HG03060 (cell line): ENCODE results near the gene TMA7B.
"Not testable (repeated sequence)": the region's sequence is repeated elsewhere in the genome, so short reads cannot be mapped to it uniquely, and the experiment has no call there.

Experiments used
- ATAC-seq: cut with Tn5 transposase; IDR thresholded peaks from one replicate; pipeline ENCODE4 v1.9.1; 2021; ENCODE audit warnings: low read depth, moderate number of reproducible peaks; ENCODE audit not compliant: unreplicated experiment

TMA7B gene

DNA sequence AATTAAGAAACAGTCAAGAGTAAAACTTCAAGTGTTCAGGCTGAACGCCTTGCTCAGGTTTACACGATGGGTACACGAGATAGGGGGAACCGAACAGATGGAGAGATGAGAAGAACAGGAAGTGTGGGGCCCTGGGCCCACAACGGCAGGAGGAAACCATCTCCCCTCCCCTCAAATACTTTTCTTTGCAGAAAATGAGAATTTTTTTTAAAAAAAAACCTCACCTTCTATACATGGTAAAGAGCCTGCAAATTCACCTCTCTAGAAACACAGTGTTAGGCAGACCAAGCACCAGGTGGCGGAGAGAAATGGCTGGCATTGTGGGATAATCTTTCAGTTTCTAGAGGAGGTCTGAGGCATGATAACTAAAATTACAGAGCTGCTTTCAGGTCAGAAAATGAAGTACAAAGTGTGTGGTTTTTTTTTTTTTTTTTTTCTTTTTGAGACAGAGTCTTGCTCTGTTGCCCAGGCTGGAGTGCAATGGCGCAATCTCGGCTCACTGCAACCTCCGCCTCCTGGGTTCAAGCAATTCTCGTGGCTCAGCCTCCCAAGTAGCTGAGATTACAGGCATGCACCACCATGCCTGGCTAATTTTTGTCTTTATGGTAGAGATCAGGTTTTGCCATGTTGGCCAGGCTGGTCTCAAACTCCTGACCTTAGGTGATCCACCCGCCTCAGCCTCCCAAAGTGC is 8.4 kb upstream of the TMA7B start:
- ATAC-seq, result not testable (repeated sequence)

DNA sequence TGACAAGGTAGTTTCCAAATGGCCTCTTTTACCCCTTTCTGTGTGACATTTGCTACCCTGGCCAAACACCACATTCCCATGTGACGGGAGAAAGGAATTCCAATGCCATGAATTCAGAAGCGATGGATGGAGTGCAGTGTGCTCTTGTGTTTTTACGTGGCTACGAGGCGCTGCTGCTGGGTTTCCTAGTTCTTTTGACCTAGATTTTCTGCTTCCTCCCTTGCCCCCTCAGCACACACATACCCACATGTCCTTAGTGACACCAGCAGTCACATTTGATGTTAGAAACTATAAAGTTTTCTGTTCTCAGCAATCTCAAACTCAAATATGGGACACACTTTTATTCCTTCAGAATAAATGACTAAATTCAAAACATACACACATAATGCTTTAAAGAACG is 7.8 kb upstream of the TMA7B start:
- ATAC-seq, result no peak

DNA sequence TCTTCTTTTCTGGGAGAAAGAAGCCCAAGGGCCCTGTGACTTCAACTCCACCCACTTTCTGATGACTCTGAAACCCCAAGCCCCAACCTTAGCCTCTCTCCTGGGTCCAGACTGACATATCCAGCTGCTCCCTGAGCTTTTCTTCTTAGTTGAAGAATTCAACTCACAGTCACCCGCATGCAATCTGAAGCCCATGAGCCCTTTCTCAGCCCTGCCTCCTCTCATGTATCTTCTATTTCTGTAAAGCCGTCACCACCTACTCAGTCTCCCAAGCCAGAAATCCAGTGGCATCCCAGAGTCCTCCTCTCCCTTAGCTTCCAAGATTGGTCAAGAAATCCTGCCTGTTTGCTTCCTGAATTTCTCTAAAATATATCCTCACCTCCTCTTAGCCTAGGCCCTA is 7.1 kb upstream of the TMA7B start:
- ATAC-seq, result no peak

DNA sequence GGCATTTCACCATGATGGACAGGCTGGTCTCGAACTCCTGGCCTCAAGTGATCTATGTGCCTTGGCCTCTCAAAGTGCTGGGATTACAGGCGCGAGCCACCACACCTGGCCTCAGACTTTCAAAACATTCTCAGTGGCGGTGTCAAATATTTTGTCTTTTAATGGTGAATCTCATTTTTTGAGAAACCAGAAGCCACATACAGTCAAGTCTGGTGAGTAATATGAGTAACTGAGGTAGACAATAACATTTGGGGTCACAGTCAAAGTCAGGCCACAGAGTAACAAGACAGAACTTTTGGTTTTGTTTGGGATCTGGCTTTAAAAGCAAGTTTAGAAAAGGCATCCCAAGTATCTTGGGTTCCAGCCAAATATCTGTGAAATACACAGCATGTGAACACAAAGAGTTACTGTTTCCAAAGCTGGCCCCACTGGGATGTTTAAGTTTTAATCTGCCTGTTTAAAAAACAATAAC is 5.6 kb upstream of the TMA7B start:
- ATAC-seq, result no peak

- no peak for ATAC-seq
Measured at GRCh38 chr22:39955675-39956074, 4.5 kb upstream of the TMA7B start.

- no peak for ATAC-seq
Measured at GRCh38 chr22:39956932-39957664, 3.1 kb upstream of the TMA7B start.

DNA sequence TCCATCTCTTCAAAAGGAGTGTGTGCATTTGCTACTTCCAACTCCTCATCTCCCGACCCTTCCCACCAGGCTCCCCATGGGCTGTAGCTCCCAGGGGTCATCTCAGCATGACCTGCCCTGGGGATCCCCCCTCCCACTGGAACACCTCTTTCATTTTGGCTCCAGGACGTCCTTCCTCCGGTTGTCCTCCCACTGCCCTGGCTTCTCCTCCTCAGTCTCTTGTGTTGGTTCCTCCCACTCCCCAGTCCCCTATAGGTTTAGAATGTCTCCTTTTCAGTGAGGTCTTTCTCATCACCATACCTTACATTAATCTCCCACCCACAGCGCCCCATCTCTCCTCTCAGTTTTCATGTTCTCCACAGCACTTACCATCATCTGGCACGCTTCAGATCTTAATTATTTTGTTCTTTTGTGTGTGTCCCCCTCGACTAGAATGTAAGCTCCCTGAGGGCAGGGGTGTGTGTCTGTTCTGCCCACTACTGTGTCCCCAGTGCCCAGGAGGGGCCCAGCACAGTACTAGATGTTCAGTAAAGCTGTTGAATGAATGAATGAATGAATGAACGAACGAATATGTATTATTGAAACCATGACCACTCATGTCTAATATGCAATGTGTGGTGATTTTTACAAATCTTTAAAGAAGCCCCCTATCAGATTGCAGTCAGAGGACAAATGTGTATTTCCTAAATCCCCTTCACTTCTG is 2.0 kb upstream of the TMA7B start:
- no peak for ATAC-seq

- no peak for ATAC-seq
Measured at GRCh38 chr22:39958949-39959639, 1.1 kb upstream of the TMA7B start.

- ATAC-seq, result peak; percentile 66
Measured at GRCh38 chr22:39960791-39961746, 872 bp downstream of the TMA7B start.

DNA sequence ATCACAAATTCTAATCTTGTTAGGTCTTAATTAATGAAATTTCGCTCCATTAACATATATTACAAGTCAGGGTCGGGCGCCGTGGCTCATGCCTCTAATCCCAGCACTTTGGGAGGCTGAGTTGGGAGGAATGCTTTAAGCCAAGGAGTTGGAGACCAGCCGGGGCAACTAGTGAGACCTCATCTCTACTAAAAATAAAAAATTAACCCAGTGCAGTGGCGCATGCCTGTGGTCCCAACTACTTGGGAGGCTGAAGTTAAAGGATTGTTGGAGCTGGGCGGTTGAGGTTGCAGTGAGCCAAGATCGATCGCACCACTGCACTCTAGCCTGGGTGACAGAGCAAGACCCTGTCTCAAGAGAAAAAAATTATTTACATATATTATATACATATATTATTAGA is 1.9 kb downstream of the TMA7B start:
- ATAC-seq, result no peak

- no peak for ATAC-seq
Measured at GRCh38 chr22:39965748-39966147, 5.6 kb downstream of the TMA7B start.

GRCh38 chr22:39966470-39966869 is 6.3 kb downstream of the TMA7B start:
- ATAC-seq, result no peak

DNA sequence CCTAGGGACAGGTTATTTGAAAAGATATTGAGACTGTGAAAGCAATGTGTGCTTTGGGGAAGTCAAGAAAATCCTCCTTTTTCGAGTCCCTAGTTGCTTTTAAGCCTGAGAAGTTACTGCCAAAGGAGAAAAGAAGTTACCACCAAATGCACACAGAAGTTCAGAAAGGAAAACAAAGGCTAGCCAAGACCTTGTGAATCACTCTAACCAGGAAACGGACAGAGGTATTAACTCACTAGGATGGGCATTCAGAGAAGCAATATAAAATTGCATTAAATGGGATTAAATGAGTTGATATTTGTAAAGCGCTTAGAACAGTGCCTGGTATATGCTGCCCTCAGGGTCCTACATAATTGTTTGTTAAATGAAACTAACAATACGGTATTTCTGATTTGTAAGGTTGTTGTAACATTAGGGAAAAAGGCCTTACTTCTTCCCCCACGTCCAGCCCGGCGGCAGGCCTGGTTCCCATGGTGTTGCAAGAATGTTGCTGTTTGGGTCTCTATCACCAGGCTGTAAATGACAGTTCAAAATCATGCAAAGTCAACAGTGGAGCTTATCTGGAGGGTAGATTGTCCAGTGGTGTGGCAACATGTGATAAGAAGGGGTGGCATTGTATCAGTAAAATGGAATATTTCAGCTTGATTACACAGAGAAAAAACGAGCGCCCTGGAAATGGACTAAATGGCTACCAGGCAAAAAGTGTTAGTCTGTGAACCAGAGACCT is 7.1 kb downstream of the TMA7B start:
- no peak for ATAC-seq

DNA sequence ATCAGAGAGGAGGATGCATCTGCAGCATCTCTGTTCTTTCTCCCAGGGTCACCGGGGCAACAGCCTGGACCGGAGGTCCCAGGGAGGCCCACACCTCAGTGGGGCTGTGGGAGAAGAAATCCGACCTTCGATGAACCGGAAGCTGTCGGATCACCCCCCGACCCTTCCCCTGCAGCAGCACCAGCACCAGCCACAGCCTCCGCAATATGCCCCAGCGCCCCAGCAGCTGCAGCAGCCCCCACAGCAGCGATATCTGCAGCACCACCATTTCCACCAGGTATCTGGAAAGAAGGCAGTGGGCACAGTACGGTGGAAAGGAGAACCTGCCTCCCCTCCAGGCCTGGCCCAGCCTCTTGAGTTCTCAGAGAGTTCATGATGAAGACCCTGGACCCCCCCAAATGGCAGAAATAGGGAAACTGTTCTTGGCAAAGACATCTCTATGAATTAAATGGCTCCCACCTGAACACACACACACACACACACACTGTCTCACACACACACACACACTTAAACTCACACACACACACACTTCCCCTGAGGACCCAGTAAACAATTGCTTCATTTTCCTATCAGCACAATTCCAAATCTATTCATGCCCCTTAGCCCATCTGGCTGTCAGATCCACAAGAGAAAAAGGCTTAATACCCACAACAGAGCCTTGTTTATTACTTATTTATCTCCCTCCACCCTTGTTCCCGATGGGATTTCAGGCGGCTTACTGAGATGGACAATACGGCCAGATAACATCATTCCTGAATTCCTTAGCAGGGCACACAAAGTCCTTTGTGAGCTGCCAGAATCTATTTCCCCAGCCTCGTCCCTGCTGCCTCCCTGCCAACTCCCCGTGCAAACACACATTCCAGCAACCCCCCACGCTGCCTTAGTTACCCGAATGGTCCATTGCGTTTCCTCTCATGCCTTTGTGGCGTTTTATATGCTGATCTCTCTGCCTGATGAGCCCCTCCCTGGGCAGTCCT is 8.1 kb downstream of the TMA7B start:
- no peak for ATAC-seq

DNA sequence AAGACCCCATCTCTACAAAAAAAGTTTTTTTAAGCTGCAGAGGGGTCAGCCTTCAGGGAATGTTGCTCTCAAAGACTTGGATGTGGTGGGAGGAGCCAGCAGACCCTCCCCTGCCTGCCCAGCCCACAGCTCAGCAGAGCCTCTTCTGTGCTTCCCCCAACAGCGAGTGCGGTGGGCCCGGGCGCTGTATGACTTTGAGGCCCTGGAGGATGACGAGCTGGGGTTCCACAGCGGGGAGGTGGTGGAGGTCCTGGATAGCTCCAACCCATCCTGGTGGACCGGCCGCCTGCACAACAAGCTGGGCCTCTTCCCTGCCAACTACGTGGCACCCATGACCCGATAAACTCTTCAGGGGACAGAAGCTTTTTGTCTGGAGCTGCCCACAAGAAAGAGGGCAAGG is 10.5 kb downstream of the TMA7B start:
- ATAC-seq, result no peak

GRCh38 chr22:39972641-39973040 is 12.4 kb downstream of the TMA7B start:
- no peak for ATAC-seq

DNA sequence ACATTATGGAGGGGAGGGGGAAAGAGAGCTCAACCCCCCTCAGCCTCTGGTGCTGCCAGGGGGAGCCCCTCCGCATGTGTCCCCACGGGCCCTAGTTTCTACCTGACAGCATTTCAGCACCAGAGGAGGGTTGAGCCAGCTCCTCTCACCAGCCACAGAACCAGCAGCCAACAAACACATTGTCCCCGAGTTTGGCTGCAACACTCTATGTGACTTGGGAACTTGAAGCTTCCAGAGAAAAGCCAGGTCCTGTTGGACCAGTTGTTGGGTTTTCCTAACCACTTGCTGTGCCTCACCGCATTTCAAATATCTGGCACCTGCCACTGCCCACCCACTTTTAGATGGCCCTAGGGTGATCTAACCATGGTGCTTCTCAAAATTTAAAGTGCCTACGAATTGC is 13.5 kb downstream of the TMA7B start:
- ATAC-seq, result no peak

DNA sequence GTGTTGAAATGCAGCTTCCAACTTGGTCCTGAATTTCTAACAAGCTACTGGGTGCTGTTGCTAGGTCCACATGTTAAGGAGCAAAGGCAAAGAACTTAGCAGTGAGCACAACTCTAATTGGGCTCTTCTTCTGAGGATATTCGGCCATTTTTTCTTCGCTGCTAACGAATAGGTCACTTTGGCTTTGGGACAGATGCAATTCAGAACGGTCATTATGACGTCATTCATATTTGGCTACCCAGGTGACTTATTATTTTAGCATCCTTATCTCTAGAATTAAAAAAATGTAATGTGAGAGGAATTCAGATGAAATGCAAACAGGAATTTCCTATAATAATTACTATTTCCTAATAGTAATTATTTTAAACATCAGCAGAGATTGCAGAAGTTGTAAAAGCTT is 13.9 kb downstream of the TMA7B start:
- no peak for ATAC-seq
